ENCODE measurements around the gene MUC4.
"Not testable (repeated sequence)": the region's sequence is repeated elsewhere in the genome, so short reads cannot be mapped to it uniquely, and the experiment has no call there.

MUC4 gene

GRCh38 chr3:195809796-195810454, 1.8 kb downstream of the MUC4 start:
- no peak for DNase-seq (ENCODE audit: low read depth)

GRCh38 chr3:195809291-195809785, 2.4 kb downstream of the MUC4 start:
- DNase-seq (ENCODE audit: low read depth), result no peak

GRCh38 chr3:195808741-195809290, 2.9 kb downstream of the MUC4 start:
- DNase-seq (ENCODE audit: low read depth), result no peak

GRCh38 chr3:195807681-195808121, 4.0 kb downstream of the MUC4 start:
- DNase-seq (ENCODE audit: low read depth), result no peak

GRCh38 chr3:195806916-195807231, 4.9 kb downstream of the MUC4 start:
- no peak for DNase-seq (ENCODE audit: low read depth)

- DNase-seq (ENCODE audit: low read depth), result no peak
Measured at GRCh38 chr3:195806211-195806915, 5.4 kb downstream of the MUC4 start.

- not testable (repeated sequence) for DNase-seq (ENCODE audit: low read depth)
Measured at GRCh38 chr3:195805588-195805987, 6.1 kb downstream of the MUC4 start.

GRCh38 chr3:195805181-195805580, 6.5 kb downstream of the MUC4 start:
- no peak for DNase-seq (ENCODE audit: low read depth)

- DNase-seq (ENCODE audit: low read depth), result no peak
Measured at GRCh38 chr3:195803289-195803908, 8.3 kb downstream of the MUC4 start.

- no peak for DNase-seq (ENCODE audit: low read depth)
Measured at GRCh38 chr3:195802795-195803194, 8.9 kb downstream of the MUC4 start.

GRCh38 chr3:195802261-195802701, 9.4 kb downstream of the MUC4 start:
- no peak for DNase-seq (ENCODE audit: low read depth)

GRCh38 chr3:195801251-195802183, 10.2 kb downstream of the MUC4 start:
- no peak for DNase-seq (ENCODE audit: low read depth)

GRCh38 chr3:195800240-195800639, 11.5 kb downstream of the MUC4 start:
- DNase-seq (ENCODE audit: low read depth), result no peak

- no peak for DNase-seq (ENCODE audit: low read depth)
Measured at GRCh38 chr3:195796795-195797194, 14.9 kb downstream of the MUC4 start.

- no peak for DNase-seq (ENCODE audit: low read depth)
Measured at GRCh38 chr3:195794708-195795107, 17.0 kb downstream of the MUC4 start.

- DNase-seq (ENCODE audit: low read depth), result not testable (repeated sequence)
Measured at GRCh38 chr3:195792621-195793020, 19.1 kb downstream of the MUC4 start.

GRCh38 chr3:195790901-195791300, 20.8 kb downstream of the MUC4 start:
- no peak for DNase-seq (ENCODE audit: low read depth)

GRCh38 chr3:195788711-195789581, 22.8 kb downstream of the MUC4 start:
- DNase-seq (ENCODE audit: low read depth), result no peak

GRCh38 chr3:195785781-195786405, 25.8 kb downstream of the MUC4 start:
- not testable (repeated sequence) for DNase-seq (ENCODE audit: low read depth)

GRCh38 chr3:195784031-195784430, 27.7 kb downstream of the MUC4 start:
- DNase-seq (ENCODE audit: low read depth), result not testable (repeated sequence)
